Tibial nerve (tissue), 3 donors: ENCODE results near the gene ERC2.

Experiments
- CTCF ChIP-seq, 5 experiments: fragments of 200-600 bp in 3 of 5; fragments of 450-650 bp in 2 of 5; sonication (generic) in 3 of 5; IDR thresholded peaks; one replicate each; pipeline ENCODE4 v1.5.1; 2016 to 2019; ENCODE audit warnings: antibody characterized with exemption in 5 of 5, mild to moderate bottlenecking in 3 of 5, moderate library complexity in 2 of 5
- POLR2A ChIP-seq, 2 donors: fragments of 450-650 bp; IDR thresholded peaks; one replicate each; pipeline ENCODE4 v1.6.1; 2017; ENCODE audit warnings: antibody characterized with exemption in 2 of 2, mild to moderate bottlenecking in 2 of 2, moderate library complexity in 2 of 2

GRCh38 chr3:56347219-56347871, 120.9 kb downstream of the ERC2 start:
- no peak for TF ChIP-seq POLR2A (IDR thresholded peaks at IDR 0.05)
- TF ChIP-seq CTCF (IDR thresholded peaks at IDR 0.05): no peak
